Measurements from ENCODE around the gene CCL1. TPM values are rescaled to one million over a fixed set of nuclear protein-coding genes. Genes with fewer than 3 reads are reported as not detected.

The CCL1 gene
- polyA plus RNA-seq, 6 donors from 2014 or later = not detected

- peak overlapping the region in 1 of 6 donors; percentile 59 for H3K27ac Mint-ChIP-seq
- no peak overlapping the region for H3K4me3 Mint-ChIP-seq
- H3K36me3 Mint-ChIP-seq = no peaks in the 10 kb centered on the region
- H3K27me3 Mint-ChIP-seq = peaks cover 20 to 28% (median 23%) of the 10 kb centered on the region in 3 donors
- DNase-seq (no peak), ATAC-seq (ENCODE audit: low read depth in 2 of 2) (no peak)
- peaks cover 6 to 15% (median 10%) of the 10 kb centered on the region in 3 donors for H3K4me1 Mint-ChIP-seq
- H3K9me3 Mint-ChIP-seq = no peaks in the 10 kb centered on the region
Measured at GRCh38 chr17:34365340-34365739, 2.3 kb upstream of the CCL1 start.

- Mint-ChIP-seq H3K27me3 (peaks cover 20 to 28% (median 23%) of the 10 kb centered on the region in 3 donors), H3K4me3 (no peak overlapping the region), H3K36me3 (no peaks in the 10 kb centered on the region), H3K4me1 (peaks cover 6 to 10% (median 10%) of the 10 kb centered on the region in 3 donors), H3K27ac (peak overlapping the region in 1 of 6 donors; percentile 59), H3K9me3 (no peaks in the 10 kb centered on the region)
- ATAC-seq (ENCODE audit: low read depth in 2 of 2) (no peak), DNase-seq (no peak)
Measured at GRCh38 chr17:34364751-34365150, 1.7 kb upstream of the CCL1 start.

- Mint-ChIP-seq H3K9me3 (no peaks in the 10 kb centered on the region), H3K27ac (no peak overlapping the region), H3K4me1 (peaks cover 6 to 10% (median 10%) of the 10 kb centered on the region in 3 donors), H3K36me3 (no peaks in the 10 kb centered on the region), H3K4me3 (no peak overlapping the region), H3K27me3 (peaks cover 23 to 32% (median 27%) of the 10 kb centered on the region in 3 donors)
- DNase-seq (peak; percentile 69), ATAC-seq (ENCODE audit: low read depth in 2 of 2) (peak; percentile 87 to 94)
Measured at GRCh38 chr17:34361478-34362061, 1.5 kb downstream of the CCL1 start.

- peaks cover 21 to 32% (median 25%) of the 10 kb centered on the region in 3 donors for H3K27me3 Mint-ChIP-seq
- H3K4me3 Mint-ChIP-seq = no peak overlapping the region
- no peaks in the 10 kb centered on the region for H3K9me3 Mint-ChIP-seq
- H3K4me1 Mint-ChIP-seq = peaks cover 6 to 10% (median 10%) of the 10 kb centered on the region in 3 donors
- H3K27ac Mint-ChIP-seq = no peak overlapping the region
- no peak for DNase-seq
- ATAC-seq (ENCODE audit: low read depth in 2 of 2) = no peak
- H3K36me3 Mint-ChIP-seq = no peaks in the 10 kb centered on the region
Measured at GRCh38 chr17:34360601-34361270, 2.3 kb downstream of the CCL1 start.

GRCh38 chr17:34358631-34359030, 4.4 kb downstream of the CCL1 start:
- no peaks in the 10 kb centered on the region for H3K4me1 Mint-ChIP-seq
- H3K27ac Mint-ChIP-seq = no peak overlapping the region
- no peaks in the 10 kb centered on the region for H3K36me3 Mint-ChIP-seq
- peaks cover 10 to 26% (median 15%) of the 10 kb centered on the region in 3 donors for H3K27me3 Mint-ChIP-seq
- DNase-seq = no peak
- H3K9me3 Mint-ChIP-seq = peaks cover 0 to 5% (median 4%) of the 10 kb centered on the region in 7 donors
- ATAC-seq (ENCODE audit: low read depth in 2 of 2) = no peak
- no peak overlapping the region for H3K4me3 Mint-ChIP-seq

- Mint-ChIP-seq H3K36me3 (no peaks in the 10 kb centered on the region), H3K4me3 (no peak overlapping the region), H3K27me3 (peaks cover 10 to 31% (median 15%) of the 10 kb centered on the region in 3 donors), H3K27ac (no peak overlapping the region), H3K4me1 (no peaks in the 10 kb centered on the region), H3K9me3 (peaks cover 0 to 6% (median 5%) of the 10 kb centered on the region in 7 donors)
- no peak for ATAC-seq (ENCODE audit: low read depth in 2 of 2)
- DNase-seq = no peak
Measured at GRCh38 chr17:34357398-34357797, 5.6 kb downstream of the CCL1 start.

- H3K4me1 Mint-ChIP-seq = no peaks in the 10 kb centered on the region
- H3K27me3 Mint-ChIP-seq = peaks cover 9 to 19% (median 13%) of the 10 kb centered on the region in 3 donors
- ATAC-seq (ENCODE audit: low read depth in 2 of 2) = no peak
- H3K36me3 Mint-ChIP-seq = no peaks in the 10 kb centered on the region
- peak within 1 kb of the TSS in 1 of 8 donors; percentile 23 for H3K4me3 Mint-ChIP-seq
- no peak within 1 kb of the TSS for H3K27ac Mint-ChIP-seq
- no peak for DNase-seq
- peaks cover 0 to 6% (median 5%) of the 10 kb centered on the region in 7 donors for H3K9me3 Mint-ChIP-seq
Measured at GRCh38 chr17:34356194-34356593, 6.8 kb downstream of the CCL1 start, which contains the start of gene CCL13. CCL13 (plus strand) TSS chr17:34356480; CDS start chr17:34356527, 47 bp downstream.

- Mint-ChIP-seq H3K36me3 (no peaks in the 10 kb centered on the region), H3K27ac (no peak overlapping the region), H3K4me1 (no peaks in the 10 kb centered on the region), H3K27me3 (peaks cover 11 to 18% (median 15%) of the 10 kb centered on the region in 3 donors), H3K9me3 (peaks cover 0 to 6% (median 5%) of the 10 kb centered on the region in 7 donors), H3K4me3 (no peak overlapping the region)
- DNase-seq (no peak), ATAC-seq (ENCODE audit: low read depth in 2 of 2) (no peak)
Measured at GRCh38 chr17:34354637-34355036, 8.4 kb downstream of the CCL1 start.

GRCh38 chr17:34352191-34352590, 10.8 kb downstream of the CCL1 start:
- no peak overlapping the region for H3K4me3 Mint-ChIP-seq
- no peak overlapping the region for H3K27ac Mint-ChIP-seq
- peaks cover 13 to 29% (median 19%) of the 10 kb centered on the region in 3 donors for H3K27me3 Mint-ChIP-seq

GRCh38 chr17:34351096-34351495, 11.9 kb downstream of the CCL1 start:
- no peak for DNase-seq
- Mint-ChIP-seq H3K27me3 (peaks cover 19 to 34% (median 30%) of the 10 kb centered on the region in 3 donors), H3K9me3 (peaks cover 0 to 6% (median 5%) of the 10 kb centered on the region in 7 donors), H3K27ac (no peak overlapping the region), H3K4me1 (no peaks in the 10 kb centered on the region), H3K4me3 (no peak overlapping the region), H3K36me3 (no peaks in the 10 kb centered on the region)
- ATAC-seq (ENCODE audit: low read depth in 2 of 2) = no peak

More at GRCh38 chr17:34352191-34352590, 10.8 kb downstream of the CCL1 start:
- Mint-ChIP-seq H3K9me3 (peaks cover 0 to 6% (median 5%) of the 10 kb centered on the region in 7 donors), H3K4me1 (no peaks in the 10 kb centered on the region), H3K36me3 (no peaks in the 10 kb centered on the region)
- ATAC-seq (ENCODE audit: low read depth in 2 of 2) = no peak
- no peak for DNase-seq

- Mint-ChIP-seq H3K27ac (no peak overlapping the region), H3K36me3 (no peaks in the 10 kb centered on the region), H3K9me3 (peaks cover 0 to 6% (median 5%) of the 10 kb centered on the region in 7 donors), H3K4me1 (no peaks in the 10 kb centered on the region), H3K27me3 (peaks cover 19 to 34% (median 30%) of the 10 kb centered on the region in 3 donors), H3K4me3 (no peak overlapping the region)
- no peak for ATAC-seq (ENCODE audit: low read depth in 2 of 2)
- no peak for DNase-seq
Measured at GRCh38 chr17:34349751-34350150, 13.3 kb downstream of the CCL1 start.

- H3K36me3 Mint-ChIP-seq = no peaks in the 10 kb centered on the region
- H3K27ac Mint-ChIP-seq = no peak overlapping the region
- H3K27me3 Mint-ChIP-seq = peaks cover 27 to 50% (median 41%) of the 10 kb centered on the region in 3 donors
- no peaks in the 10 kb centered on the region for H3K4me1 Mint-ChIP-seq
- ATAC-seq (ENCODE audit: low read depth in 2 of 2) (no peak), DNase-seq (no peak)
- no peaks in the 10 kb centered on the region for H3K9me3 Mint-ChIP-seq
- no peak overlapping the region for H3K4me3 Mint-ChIP-seq
Measured at GRCh38 chr17:34347063-34347462, 16.0 kb downstream of the CCL1 start.

- H3K27me3 Mint-ChIP-seq = peaks cover 34 to 71% (median 63%) of the 10 kb centered on the region in 3 donors
- no peak overlapping the region for H3K27ac Mint-ChIP-seq
- no peaks in the 10 kb centered on the region for H3K9me3 Mint-ChIP-seq
- H3K4me1 Mint-ChIP-seq = peaks cover 0 to 15% (median 2%) of the 10 kb centered on the region in 3 donors
- no peak for DNase-seq
- no peak for ATAC-seq (ENCODE audit: low read depth in 2 of 2)
- H3K4me3 Mint-ChIP-seq = no peak overlapping the region
- H3K36me3 Mint-ChIP-seq = no peaks in the 10 kb centered on the region
Measured at GRCh38 chr17:34341916-34342315, 21.1 kb downstream of the CCL1 start.
